ENCODE results near the gene NBL1.

NBL1 gene

DNA sequence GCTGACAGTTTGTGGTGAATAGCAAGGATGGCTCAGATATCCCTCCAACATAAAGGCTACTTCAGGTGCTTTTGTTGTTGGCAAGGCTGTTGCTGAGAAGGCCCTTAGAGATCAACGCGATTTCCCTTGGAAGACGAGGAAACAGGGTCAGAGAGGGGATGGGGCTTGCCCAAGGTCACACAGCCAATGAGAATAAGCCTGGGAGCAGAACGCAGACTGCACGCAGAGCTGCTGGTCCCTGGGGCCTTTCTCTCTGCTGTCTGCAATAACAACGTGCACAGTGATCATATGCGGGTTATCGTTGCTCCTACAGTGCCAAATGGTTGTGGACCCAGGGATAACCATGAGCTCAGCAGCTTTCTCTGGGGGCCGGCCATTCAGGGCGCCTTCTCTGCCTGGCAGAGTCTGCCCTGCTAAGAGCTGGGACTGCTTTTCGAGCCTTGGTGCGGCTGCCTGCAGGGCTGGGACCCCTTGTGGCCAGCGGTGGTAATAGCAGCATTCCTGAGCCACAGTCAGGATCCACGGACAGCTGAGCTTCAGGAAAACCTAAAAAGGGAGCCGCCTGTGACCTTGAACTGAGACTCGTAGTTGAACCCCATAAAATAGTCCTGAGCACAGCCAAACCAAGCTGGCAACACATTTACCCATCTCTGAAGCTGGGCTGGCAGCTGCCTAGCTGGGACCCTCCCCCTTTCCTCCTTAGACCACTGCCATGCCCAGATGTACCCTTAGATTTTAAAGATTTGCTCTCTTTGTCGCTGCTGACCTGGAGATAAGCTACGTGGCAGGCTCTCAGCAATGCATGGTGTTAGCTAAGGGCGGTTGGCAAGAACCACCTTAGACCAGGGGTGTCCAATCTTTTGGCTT lies 60.4 kb downstream of the NBL1 start:
- peak; percentile 18 to 46 (median 32) for DNase-seq

DNA sequence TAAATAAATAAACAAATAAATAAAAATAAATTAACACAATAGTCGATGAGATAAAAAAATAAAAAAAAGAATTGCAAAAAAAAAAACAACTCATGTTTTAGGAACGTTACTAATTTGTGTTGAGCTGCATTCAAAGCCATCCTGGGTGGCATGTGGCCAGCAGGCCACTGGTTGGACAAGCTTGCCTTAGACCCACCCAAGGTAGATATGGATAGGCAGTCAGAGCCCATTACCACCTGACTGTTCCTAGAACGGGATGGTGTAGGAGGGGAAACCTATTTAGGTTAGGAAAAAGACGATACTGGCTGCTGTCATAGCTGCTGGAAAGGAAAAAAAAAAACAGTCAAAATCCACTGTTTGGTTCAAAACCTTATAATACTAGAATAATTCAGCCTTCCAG lies 61.4 kb downstream of the NBL1 start:
- no peak for DNase-seq

DNA sequence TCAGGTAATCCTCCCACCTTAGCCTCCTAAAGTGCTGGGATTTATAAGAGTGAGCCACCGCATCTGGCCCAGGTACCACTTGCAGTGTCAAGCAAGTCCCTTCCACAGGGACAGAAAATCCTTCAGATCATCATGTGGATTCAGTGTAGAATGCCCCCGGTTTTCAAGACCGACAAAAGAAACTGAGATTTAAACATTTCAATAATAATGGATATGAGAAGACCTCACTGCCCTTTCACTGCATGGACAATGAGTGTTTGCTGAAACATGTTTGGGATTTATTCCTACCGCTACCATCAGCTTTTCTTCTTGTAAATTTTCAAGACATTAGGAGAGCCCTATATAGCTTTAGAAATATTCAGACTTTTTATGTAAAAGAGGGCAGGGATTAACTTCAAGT lies 62.0 kb downstream of the NBL1 start:
- DNase-seq, result no peak

Data from activated naive CD4-positive, alpha-beta T cell (primary cell).